Stimulated activated CD8-positive, alpha-beta memory T cell treated with anti-CD3 and anti-CD28 coated beads, Interleukin-15, amount 100 ng/mL, for 24 hours (primary cell): ENCODE results near the gene STX16.

Source experiments
- DNase-seq: peaks from one replicate; pipeline ENCODE4 v3.0.0-alpha.2; 2020; ENCODE audit warnings: low read depth

The STX16 gene

DNA sequence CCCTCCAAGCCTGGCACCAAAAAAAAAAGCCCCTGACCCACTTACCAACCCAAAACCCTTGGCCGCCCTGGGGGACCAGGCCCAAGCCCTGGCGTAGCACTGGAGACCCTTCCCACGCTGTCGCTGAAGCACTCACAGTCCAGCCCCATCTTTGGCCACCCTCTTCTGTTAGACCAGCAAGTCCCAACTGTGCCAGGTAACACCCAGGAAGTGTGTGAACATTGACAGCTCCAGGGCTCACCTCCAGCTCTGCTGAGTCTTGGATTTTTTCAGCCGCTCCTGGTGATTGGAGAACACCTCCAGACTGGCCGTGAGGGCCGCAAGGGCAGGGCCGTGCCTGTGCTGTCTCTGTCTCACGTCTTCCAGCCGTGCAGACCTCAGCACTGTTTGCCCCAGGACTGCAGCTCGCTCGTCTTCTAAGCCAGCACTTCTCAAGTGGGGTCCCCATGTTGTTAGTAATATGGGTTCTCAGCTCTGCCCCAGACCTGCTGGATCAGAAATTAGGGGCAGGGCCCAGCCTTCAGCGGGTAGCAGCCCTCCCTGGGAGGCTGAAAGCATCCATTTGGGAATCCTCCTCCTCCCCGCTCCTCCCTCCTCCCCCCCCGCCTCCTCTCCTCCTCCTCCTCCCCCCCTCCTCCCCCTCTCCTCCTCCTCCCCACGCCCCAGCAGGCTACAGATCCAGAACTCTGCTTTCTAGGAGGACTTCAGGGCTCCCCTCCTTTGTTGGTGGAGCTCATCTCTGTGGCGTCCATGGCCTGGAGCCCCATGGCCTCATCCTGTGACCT lies 59.6 kb downstream of the STX16 start:
- DNase-seq: no peak

DNA sequence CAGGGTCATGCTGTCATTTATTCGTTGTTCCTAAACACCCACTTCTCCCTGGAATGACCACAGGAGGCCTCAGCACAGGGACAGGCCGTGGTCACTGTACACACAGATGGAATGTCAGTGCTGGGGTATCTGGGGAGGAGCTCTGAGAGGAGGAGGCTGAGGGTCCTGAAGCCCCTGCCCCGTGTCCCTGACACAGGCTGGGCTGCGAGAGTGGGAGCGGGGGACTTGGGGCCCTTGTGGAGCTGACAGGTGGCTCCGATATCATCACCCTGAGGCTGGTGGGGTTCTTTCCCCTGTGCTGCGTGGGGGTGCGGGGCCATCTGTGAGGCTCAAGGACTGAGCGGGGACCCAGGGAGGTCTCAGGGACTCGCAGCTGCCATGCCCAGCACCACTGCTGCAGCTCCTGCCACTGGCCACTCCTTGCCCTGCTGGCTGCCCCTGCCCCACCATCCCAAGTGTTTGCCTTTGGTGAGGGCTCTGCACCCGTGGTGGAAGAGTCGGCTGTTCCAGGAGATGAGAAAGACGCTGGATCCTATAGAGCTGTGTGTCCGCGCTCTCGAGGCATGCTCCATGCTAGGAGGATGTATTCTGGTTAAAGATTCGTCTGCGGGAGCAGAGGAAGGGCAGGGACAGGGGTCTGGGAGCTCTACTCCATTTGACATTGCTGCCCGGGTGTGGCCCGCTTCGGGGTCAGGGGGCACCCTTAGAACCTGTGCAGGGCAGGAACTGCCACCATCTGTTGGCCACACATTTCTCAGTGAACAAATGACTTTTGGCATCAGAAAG lies 60.4 kb downstream of the STX16 start:
- DNase-seq: no peak

DNA sequence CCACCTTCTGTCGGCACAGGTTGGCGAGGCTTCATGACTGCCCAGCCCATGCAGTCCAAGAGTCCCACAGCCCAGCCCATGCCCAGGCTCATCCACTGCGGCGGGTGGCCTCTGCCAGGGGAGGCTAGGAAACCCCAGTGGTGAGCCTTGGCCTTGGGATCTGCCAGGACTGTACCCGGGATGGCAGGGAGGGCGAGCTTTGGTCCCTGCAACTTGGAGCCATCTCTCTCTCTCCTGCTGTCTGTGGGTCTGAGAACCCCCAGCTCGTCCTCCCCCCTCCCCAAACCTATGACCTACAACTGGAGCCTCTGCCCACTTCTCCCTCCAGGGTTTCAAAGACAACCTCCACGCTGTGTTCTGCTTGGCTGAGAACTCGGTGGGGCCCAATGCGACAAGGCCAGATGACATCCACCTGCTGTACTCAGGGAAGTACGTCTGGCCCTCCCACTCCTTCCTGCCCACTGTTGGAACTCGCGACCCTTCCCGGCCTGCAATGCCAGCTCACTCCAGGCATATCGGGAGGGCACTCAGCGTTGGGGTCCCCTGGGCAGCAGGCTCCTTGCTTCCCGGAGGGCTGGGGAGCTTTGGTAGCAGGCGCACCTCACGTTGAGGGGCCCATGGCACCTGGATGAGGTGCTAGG lies 61.2 kb downstream of the STX16 start:
- no peak for DNase-seq

DNA sequence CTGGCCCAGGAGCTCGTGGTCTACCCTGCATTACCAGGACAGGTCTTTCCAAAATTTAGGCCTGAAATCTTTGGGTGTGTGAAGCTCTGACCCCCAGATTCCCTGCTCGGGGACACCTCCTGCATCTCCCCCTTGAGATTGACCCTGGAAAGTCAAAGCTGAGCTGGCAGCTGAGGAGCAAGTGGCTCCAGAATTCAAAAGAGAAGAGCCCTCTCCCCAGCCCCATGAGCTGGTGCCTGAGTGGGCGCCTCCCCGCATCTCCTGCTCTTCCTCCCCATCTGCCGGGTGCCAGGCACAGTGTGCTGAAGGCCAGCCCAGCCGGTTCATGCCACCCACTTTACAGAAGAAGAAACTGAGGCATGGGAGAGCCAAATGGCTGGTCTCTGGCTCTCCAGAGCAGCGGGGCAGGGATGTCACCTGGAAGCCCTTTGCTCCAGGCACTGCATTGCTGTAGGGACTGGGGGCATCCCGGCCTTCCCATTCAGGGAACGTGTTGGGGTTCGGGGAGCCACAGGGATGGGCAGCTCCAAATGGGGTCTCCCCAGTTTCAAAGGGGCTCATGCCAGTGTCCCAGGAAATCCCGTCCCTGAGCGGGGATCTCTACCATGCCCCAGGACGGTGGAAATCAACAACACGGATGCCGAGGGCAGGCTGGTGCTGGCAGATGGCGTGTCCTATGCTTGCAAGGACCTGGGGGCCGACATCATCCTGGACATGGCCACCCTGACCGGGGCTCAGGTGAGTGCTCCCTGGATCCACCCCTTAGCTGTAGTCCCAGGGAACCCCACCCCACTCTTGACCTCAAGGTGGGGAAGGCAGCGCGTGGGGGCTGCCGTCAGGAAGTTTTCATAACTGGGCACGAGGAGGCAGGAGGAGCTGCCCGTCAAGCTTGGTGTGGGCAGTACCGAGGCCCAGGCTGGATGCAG lies 62.0 kb downstream of the STX16 start:
- no peak for DNase-seq

- DNase-seq: no peak
Observed at GRCh38 chr20:58713801-58714339, 62.8 kb downstream of the STX16 start.

DNA sequence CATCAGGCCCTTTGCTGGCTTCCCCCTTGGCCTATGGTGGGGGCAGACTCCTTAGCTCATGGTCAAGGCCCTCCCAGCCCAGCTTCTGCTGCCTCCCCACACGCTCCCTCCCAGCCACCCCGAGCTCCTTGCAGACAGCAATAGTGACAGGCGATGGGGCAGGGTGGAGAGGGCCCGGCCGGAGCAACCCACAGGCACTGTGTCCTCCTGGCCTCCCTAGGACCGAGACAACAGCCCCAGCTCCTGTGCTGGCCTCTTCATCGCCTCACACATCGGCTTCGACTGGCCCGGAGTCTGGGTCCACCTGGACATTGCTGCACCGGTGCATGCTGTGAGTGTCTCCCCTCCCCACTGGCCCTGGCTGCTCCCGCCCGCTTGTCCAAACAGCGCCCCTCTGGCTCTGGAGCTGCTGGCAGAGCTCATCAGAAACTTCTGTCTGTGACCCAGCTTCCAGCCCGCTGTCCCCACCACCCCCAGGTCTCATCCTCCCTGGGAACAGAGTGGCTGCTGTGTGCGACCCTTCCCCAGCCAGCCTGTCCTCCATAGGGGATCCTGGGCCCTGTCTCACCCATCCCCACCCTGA lies 63.3 kb downstream of the STX16 start:
- DNase-seq: no peak

GRCh38 chr20:58714923-58715351 lies 63.9 kb downstream of the STX16 start:
- DNase-seq: no peak

- DNase-seq: no peak
Observed at GRCh38 chr20:58715391-58715800, 64.3 kb downstream of the STX16 start.

DNA sequence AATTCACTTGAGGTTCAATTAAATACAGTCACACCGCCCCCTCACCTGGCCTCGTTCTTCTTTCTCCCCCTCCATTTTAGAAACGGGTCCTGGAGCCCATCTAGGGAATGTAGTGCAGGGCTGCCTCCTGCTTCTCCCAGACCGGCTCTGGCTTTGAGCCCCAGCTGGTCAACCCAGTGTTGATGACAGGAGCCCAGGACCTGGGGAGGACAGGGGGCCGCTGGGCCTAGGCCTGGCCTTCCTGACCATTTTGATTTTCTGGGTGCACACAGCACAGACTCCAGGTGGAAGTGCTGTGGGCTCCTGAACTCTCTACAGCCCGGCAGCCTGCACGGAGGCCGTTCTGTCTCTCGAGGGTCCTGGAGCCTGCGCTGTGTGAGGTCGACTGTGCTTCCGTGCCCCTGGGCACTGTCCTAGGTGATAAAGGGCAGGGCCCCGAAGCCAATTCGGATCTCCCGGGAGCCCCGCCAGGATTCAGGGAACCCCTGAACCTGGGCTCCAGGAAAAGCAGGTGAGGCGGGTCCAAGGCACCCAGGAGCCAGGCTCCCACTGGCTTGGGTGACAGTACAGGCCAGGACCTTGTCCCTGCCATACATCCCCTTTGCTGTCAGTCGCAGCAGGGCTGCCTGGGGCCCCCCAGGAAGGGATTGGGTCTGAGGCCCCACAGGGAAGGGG lies 64.9 kb downstream of the STX16 start:
- no peak for DNase-seq

GRCh38 chr20:58716476-58717277 lies 65.6 kb downstream of the STX16 start:
- DNase-seq: no peak

GRCh38 chr20:58717278-58718091 lies 66.4 kb downstream of the STX16 start:
- DNase-seq: no peak

DNA sequence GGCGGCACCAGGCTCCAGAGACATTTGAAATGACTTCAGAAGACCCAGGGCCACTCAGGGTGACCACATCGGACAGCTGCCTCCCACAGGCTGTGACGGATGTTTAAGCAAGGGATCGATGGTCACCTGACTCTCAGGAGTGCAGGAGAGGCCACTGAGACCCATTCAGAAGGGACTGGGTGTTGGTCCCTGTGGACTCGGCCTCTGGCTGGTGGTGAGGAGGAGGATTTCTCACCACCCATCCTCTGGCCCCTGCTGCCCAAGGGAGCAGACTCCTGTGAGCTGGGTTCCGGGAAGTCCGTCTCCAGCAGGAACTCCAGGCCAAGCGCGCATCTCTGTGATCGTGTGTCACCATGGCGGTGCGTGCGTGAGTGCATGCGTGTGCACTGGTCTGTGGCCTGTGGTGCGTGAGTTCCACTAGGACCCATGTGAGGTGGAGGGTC lies 67.1 kb downstream of the STX16 start:
- no peak for DNase-seq

- no peak for DNase-seq
Observed at GRCh38 chr20:58718729-58719128, 67.6 kb downstream of the STX16 start.

GRCh38 chr20:58719258-58719657 lies 68.2 kb downstream of the STX16 start:
- no peak for DNase-seq

- no peak for DNase-seq
Observed at GRCh38 chr20:58719971-58720371, 68.9 kb downstream of the STX16 start.

GRCh38 chr20:58720890-58721289 lies 69.8 kb downstream of the STX16 start:
- no peak for DNase-seq

- DNase-seq: no peak
Observed at GRCh38 chr20:58721951-58722778, 71.1 kb downstream of the STX16 start.
